Liver (tissue), 3 donors: ENCODE measurements around the gene PRSS38.

Experiments used
- ATF3 ChIP-seq: IDR thresholded peaks from 2 replicates; pipeline ENCODE4 v1.6.1; 2016; ENCODE audit warnings: antibody characterized with exemption
- FOXA2 ChIP-seq: IDR thresholded peaks from 2 replicates; pipeline ENCODE4 v1.6.1; 2016; ENCODE audit warnings: antibody characterized with exemption
- GABPA ChIP-seq, 2 donors: IDR thresholded peaks in 1 of 2; conservative IDR thresholded peaks in 1 of 2; 2 replicates each; pipeline ENCODE4 v1.6.1; 2016; ENCODE audit warnings: antibody characterized with exemption in 2 of 2, mild to moderate bottlenecking in 1 of 2, moderate library complexity in 1 of 2
- HNF4A ChIP-seq, 2 donors: conservative IDR thresholded peaks; 2 replicates each; pipeline ENCODE4 v1.6.1; 2016; ENCODE audit warnings: antibody characterized with exemption in 2 of 2, mild to moderate bottlenecking in 2 of 2
- MAX ChIP-seq: IDR thresholded peaks from 2 replicates; pipeline ENCODE4 v1.6.1; 2016; ENCODE audit warnings: antibody characterized with exemption
- NR2F2 ChIP-seq: IDR thresholded peaks from 2 replicates; pipeline ENCODE4 v1.6.1; 2016; ENCODE audit warnings: antibody characterized with exemption
- RAD21 ChIP-seq, 2 donors: IDR thresholded peaks; 2 replicates each; pipeline ENCODE4 v1.6.1; 2016; ENCODE audit warnings: antibody characterized with exemption in 2 of 2, mild to moderate bottlenecking in 2 of 2
- RXRA ChIP-seq, 2 donors: IDR thresholded peaks; 2 replicates each; pipeline ENCODE4 v1.6.1; 2017 to 2018; ENCODE audit warnings: antibody characterized with exemption in 2 of 2, mild to moderate bottlenecking in 1 of 2
- SP1 ChIP-seq: IDR thresholded peaks from 2 replicates; pipeline ENCODE4 v1.6.1; 2018; ENCODE audit warnings: antibody characterized with exemption, mild to moderate bottlenecking
- TAF1 ChIP-seq: conservative IDR thresholded peaks from 2 replicates; pipeline ENCODE4 v1.6.1; 2016; ENCODE audit warnings: antibody characterized with exemption, mild to moderate bottlenecking
- ZBTB33 ChIP-seq: IDR thresholded peaks from 2 replicates; pipeline ENCODE4 v1.6.1; 2016; ENCODE audit warnings: antibody characterized with exemption
- TF ChIP-seq, protein P1 (sequence below): fragments of 150-350 bp; IDR thresholded peaks from 2 replicates; pipeline ENCODE4 v1.5.1; 2017; ENCODE audit warnings: improper control_type of control experiment, low read depth, low read length; ENCODE audit not compliant: missing input control
- donor health status: healthy.
- donor health status: healthy.

DNA sequence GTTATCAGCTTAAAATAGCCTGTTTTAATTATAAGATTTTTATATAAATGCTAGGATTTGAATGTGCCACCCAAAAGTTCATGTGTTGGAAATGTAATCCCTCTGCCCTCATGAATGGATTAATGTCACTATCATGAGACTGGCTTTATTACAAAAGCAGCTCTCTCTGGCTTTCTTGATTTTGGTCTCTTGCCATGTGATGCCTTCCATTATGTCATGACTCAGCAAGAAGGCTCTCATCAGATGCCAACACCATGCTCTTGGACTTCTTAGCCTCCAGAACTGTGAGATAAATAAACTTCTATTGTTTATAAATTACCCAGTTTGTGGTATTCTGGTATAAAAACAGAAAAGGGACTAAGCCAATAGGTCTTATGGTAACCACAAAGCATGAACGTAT is 6.9 kb upstream of the PRSS38 start:
- TF ChIP-seq SP1 (no peak), ATF3 (no peak), ZBTB33 (no peak), MAX (no peak), TAF1 (no peak), GABPA (IDR thresholded peaks at IDR 0.05 in 1 of 2, conservative IDR thresholded peaks at IDR 0.05 in 1 of 2) (no peak), RXRA (IDR thresholded peaks at IDR 0.05) (no peak), NR2F2 (no peak), HNF4A (conservative IDR thresholded peaks at IDR 0.05) (no peak), FOXA2 (no peak), RAD21 (IDR thresholded peaks at IDR 0.05) (no peak)
- TF ChIP-seq, protein P1, sequence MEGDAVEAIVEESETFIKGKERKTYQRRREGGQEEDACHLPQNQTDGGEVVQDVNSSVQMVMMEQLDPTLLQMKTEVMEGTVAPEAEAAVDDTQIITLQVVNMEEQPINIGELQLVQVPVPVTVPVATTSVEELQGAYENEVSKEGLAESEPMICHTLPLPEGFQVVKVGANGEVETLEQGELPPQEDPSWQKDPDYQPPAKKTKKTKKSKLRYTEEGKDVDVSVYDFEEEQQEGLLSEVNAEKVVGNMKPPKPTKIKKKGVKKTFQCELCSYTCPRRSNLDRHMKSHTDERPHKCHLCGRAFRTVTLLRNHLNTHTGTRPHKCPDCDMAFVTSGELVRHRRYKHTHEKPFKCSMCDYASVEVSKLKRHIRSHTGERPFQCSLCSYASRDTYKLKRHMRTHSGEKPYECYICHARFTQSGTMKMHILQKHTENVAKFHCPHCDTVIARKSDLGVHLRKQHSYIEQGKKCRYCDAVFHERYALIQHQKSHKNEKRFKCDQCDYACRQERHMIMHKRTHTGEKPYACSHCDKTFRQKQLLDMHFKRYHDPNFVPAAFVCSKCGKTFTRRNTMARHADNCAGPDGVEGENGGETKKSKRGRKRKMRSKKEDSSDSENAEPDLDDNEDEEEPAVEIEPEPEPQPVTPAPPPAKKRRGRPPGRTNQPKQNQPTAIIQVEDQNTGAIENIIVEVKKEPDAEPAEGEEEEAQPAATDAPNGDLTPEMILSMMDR: no peak
